HG03439 (cell line): Measurements from ENCODE around the gene HERC5.
A peak's percentile ranks its signal among the peaks of the same experiment; 100 is the strongest.
"Not testable (repeated sequence)": the region's sequence is repeated elsewhere in the genome, so short reads cannot be mapped to it uniquely, and the experiment has no call there.

ENCODE experiments used
- ATAC-seq: cut with Tn5 transposase; IDR thresholded peaks from one replicate; pipeline ENCODE4 v1.9.1; 2021; ENCODE audit warnings: mild to moderate bottlenecking, moderate library complexity; ENCODE audit not compliant: unreplicated experiment

Gene HERC5

DNA sequence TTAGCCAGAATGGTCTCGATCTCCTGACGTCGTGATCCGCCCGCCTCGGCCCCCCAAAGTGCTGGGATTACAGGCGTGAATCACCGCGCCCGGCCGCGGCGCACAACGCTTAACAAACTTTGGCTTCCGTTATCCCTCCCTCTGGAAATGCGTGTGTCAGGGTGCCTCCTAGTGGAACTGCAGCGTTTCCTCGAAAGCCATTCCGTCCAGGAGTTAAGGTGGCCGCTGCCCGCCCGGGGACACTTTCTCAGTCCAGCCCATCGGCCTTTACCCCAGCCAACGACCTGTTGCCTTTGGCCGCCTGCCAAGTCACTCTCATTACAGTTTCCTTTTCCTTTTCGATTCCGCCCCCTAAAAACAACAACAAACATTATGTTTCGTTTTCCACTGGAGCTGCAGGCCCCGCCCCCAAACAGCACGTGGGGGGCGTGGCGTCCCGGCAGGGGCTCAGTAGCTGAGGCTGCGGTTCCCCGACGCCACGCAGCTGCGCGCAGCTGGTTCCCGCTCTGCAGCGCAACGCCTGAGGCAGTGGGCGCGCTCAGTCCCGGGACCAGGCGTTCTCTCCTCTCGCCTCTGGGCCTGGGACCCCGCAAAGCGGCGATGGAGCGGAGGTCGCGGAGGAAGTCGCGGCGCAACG, at the start of gene HERC5:
Gene HERC5, plus strand, starts transcription at position 450 of the 637 bp plus-strand sequence. Its CDS starts 151 bp downstream, at position 601.
- ATAC-seq = peak; percentile 94

DNA sequence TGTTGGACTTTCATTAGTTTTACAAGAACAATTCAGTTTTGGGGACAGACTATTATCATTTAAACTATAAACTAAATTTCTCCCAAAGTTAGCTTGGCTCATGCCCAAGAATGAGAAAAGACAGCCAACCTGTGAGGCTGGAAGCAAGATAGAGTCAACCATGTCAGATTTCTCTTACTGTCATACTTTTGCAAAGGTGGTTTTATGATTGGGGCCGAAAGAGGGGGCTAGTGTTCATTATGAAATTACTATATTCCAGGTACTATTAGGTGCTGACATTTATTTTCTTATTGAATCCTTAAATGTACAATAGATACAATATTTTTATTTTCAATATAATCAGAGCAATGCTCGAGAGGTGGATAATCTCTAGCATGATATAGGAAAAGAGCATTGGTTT, 47.7 kb upstream of the HERC5 start:
- ATAC-seq = no peak

DNA sequence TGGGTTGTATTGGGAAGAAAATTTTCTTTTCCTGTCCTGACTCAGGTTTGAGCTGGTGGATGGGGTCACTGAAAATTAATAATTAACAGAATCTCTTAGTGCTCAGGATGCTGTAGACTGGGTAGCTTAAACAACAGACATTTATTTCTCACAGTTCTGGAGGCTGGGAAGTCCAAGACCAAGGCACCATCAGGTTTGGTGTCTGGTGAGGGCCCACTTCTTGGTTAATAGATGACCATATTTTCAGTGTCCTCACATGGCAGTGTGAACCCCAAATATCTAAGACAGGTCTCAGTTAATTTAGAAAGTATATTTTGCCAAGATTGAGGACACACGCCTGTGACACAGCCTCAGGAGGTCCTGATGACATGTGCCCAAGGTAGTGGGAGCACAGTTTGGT, 47.1 kb upstream of the HERC5 start:
- no peak for ATAC-seq

DNA sequence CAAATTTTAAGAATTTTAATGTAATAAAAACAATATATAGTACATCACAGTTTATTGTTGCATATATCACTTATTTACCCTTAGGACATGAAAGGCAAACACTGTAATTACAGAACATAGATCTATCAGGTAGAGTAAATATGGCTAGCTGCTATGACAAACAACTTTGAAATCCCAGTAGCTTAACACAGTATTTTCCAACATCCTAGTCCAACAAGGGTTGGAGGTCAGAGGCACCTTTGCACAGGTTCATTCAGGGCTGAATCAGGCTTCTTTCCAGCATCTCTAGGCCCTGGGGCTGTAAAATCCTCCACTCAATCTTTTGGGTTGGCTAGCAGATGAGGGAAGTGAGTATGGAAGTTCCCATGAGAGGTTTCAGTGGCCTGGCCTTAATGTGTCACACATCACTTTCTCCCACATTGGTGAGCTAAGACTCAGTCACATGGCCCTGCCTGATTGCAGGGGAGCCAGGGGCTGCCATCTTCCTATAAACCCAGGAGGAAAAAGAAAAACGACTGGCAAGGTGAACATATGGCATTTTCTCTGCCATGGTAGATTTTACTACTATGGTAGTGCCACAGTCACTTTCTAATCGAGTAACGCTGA, 45.3 kb upstream of the HERC5 start:
- ATAC-seq = no peak

DNA sequence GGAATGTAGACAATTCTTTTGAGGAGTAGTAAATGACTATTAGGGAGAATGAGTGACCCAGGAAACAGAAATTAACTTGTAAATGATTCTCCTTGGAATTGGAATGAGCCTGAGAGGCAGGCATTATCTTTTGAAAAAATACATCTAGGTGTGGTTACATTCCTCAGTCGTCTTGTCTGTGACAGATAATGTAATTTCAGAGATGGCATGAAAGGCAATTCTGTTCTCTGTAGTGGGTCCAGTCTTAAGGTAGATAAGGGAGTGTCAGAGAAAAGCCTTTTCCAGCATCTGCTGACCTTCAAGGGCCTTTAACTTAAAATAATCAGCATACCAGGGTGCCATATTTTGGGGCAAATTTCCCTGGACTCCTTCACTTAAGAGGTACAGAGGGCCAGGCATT, 43.1 kb upstream of the HERC5 start:
- ATAC-seq = no peak

DNA sequence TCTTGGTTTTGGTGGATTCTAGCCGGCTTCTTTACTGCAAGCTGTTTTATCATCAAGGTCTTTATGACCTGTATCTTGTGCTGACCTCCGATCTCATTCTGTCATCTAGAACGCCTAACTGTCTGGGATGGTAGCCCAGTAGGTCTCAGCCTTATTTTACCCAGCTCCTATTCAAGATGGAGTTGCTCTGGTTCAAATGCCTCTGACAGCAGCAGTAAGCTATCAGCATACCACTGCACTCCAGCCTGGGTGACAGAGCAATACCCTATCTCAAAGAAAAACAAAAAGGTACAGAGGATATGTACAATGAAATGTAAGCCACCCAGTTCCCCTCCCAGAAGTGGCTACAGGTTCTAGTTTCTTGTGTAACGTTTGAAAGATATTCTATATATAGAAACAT, 42.2 kb upstream of the HERC5 start:
- no peak for ATAC-seq

DNA sequence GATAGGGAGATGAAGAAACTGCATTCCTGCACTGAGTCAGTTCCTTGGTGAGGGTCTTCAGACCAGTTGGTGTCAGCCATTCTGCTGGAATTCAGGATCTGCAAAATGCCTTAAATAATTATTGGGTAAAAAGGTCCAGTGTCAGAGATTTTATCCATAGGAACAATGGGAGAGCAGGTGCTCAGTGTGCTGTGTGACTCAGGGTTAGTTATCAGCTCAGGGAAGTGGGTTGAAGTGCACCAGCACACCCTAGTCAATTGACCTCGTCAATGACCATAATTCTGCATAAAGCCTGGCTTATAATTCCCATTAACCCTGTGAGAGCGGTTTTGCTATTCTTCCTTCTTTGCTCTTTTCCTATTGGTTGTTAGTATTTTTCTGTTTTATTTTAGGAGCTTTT, 40.9 kb upstream of the HERC5 start:
- no peak for ATAC-seq

DNA sequence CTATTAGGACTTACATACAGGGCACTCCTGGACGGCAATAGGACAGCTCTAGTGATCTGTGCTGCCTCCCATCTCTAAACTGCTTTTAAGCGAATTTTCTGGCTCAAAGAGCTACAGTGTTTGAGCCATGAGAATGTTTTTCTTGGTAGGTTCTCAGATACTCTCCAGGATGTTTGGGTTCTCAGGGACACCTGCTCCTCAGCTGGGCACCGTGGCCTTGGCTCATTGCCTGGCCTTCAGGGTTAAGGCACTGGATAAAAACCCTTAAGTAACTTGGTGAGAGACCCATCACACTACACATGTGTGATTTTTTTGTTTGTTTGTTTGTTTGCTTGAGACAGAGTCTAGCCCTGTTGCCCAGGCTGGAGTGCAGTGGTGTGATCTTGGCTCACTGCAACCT, 38.5 kb upstream of the HERC5 start:
- no peak for ATAC-seq

DNA sequence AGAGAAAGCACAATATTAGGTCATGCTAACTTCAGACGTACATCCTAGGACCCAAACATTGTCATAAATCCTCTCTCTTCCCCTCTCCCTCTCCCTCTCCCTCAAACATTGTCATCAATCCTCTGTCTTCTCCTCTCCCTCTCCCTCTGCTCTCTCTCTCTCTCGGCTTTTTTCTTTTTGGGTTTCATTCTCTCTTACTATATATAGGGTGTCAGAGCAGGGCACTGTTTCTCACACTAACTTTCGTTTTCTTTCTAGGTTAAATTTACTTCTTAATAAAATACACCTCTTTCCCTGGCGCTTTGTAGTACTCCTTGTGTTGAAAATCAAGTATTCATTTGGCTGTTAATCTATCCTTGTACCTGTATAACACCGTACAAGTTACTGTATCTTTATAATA, 37.0 kb upstream of the HERC5 start:
- ATAC-seq = no peak

DNA sequence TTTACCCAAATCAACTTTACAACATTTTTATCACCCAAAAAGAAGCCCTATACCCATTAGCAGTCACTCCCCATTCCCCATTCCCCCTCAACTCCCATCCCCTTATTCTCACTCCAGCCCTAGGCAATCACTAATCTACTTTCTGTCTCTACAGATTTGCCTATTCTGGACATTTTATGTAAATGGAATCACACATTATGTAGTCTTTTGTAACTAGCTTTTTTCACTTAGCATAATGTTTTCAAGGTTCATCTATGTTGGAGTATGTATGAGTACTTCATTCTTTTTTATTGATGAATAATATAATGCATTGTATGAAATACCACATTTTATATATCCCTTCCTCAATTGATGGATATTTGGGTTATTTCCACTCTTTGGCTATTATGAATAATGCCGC, 36.1 kb upstream of the HERC5 start:
- no peak for ATAC-seq

DNA sequence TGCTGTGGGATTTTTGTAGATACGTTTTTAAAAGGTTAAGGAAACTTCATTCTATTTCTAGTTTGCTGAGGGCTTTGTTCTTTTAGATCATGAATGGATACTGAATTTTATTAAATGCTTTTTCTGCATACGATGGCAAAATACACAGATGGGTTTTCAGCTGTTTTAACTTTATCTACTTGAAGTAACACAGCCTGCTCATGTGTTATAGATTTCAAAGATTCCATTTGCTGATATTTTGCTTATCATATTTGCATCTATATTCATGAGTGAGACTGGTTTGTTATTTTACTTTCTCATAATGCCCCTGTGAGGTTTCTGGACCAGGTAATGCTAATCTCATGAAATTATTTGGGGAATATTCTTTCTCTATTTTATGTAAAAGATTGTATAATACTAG, 34.5 kb upstream of the HERC5 start:
- ATAC-seq = no peak

DNA sequence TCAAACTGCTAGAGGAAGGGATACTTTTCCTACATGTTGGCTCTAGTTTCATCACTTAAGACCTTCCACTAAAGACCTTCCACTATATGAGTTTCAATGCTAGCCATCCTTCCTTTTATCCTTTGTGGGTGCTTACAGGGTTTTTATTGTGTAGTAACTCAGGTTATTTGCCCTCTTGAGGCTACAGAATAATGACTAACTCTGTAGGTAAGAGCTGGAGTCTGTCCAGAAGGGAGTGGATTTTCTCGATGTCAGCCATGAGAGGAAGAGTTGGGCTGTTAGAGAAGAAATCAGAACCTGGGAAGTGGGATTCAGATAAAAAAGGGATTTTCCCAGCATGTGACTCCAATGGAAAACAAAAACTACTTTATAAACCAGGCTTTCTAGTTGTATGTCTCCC, 27.5 kb upstream of the HERC5 start:
- ATAC-seq = no peak

DNA sequence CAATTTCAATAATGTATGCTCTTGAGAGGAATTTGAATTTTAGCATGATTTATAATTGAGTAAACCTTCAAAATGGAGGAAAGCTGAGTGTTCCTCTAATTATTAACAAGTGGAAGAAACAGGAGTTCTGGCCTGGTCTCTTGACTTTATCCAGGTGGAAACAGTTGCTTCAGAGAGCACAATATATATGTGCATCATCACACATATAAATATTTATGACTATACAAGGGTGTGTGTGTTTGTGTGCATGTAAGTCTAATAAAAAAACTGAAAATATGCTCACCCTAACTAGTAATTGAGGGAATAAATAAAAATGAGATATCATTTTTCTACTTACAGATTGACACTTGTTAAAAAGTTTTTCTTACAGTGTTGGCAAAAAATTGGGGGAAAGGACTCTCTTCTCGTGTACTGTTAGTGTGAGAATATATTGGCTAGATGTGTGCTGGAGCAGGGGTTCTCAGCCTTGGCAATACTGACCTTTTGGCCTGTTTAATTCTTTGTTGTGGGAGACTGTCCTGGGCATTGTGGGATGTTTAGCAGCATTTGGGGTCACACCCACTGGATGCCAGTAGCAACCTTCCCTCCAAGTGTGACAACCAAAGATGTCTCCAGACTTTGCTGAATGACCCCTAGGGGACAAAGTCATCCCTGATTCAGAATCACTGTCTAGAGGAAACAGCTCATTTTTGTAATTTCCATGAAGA, 20.8 kb upstream of the HERC5 start:
- ATAC-seq = no peak

DNA sequence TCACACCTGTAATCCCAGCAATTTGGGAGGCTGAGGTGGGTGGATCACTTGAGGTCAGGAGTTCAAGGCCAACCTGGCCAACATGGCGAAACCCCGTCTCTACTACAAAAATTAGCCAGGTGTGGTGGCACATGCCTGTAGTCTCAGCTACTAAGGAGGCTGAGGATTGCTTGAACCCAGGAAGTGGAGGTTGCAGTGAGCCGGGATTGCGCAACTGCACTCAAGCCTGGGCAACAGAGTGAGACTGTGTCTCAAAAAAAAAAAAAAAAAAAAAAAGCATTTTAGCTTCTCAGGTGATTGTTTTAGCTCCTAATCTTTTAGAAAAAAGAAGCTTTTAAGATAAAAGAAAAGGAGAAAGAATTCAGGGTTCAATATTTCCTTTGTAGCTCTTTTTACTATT, 19.0 kb upstream of the HERC5 start:
- not testable (repeated sequence) for ATAC-seq

DNA sequence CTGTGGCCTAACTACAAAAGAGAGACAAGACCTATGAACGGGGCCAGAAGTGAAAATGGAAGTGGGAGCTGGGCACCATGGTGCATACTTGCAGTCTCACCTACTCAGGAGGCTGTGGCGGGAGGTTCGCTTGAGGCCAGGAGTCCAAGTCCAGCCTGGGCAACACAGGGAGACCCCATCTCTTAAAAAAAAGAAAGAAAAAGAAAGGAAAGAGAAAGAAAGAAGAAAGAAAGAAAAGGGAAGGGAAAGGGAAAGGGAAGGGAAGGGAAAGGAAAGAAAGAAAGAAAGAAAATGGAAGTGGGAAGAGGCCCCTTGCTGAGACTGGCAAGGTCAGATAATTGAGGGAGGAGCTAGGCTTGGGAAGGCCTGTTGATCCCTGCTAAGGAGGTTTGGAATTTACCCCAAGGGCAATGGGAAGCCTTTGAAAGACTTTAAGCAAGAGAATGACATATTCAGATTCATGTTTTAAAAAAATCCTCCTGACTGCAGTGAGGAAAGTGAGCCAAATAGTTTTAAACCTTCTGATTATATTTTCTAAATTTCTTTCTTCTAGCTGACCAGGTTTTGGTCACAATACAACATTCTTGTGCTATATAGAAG, 17.7 kb upstream of the HERC5 start:
- ATAC-seq = no peak

DNA sequence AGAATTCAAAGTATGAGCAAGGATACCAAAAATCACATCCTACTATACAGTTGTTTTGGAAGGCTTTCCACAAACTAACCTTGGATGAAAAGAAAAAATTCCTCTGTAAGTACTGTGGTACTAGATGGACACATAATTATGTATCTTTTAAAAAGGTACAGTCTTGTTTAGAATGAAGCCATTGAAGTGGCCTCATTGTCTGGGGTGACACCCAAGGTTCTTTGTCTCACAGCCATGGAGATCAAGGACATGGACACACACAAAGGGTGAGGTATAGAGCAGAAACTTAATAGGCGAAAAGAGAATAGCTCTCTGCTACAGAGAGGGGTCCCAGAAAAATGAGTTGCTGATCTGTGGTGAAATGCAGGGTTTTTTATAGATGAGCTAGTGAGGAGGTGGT, 16.8 kb upstream of the HERC5 start:
- no peak for ATAC-seq

DNA sequence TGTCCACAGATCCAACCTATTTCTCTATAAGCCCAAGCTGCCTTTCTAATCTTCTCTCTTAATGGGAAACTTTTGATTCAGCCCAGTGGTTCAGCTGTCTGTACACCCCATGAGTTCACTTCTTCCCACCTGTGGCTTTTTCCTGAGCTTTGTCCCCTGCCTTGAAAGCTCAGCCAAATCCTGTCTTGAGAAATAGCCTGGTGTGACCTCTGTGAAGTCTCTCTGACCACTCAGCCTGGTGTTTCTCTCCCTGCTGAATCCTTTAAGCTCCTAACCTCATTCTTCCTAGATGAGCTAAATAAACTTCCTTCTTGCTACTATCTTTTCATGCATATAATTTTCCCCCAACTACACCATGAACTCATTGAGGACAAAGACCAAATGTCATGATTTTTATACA, 15.2 kb upstream of the HERC5 start:
- no peak for ATAC-seq

DNA sequence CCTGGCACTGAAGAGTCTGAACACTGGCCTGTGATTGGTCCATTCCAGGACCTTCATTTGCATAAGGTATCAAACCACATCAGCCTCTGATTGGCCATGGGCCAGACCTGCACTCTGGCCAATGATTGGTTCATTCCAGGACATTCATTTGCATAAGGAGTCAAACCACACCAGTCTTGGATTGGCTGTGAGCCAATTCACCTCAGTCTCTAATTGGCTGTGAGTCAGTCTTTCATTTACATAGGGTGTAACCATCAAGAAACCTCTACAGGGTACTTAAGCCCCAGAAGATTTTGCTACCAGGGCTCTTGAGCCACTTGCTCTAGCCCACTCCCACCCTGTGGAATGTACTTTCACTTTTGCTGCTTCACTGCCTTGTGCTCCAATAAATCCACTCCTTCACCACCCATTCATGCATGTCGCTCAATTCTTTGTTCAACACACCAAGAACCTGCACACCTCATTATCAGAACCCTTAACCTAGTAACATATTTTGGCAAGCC, 14.2 kb upstream of the HERC5 start:
- ATAC-seq = no peak

DNA sequence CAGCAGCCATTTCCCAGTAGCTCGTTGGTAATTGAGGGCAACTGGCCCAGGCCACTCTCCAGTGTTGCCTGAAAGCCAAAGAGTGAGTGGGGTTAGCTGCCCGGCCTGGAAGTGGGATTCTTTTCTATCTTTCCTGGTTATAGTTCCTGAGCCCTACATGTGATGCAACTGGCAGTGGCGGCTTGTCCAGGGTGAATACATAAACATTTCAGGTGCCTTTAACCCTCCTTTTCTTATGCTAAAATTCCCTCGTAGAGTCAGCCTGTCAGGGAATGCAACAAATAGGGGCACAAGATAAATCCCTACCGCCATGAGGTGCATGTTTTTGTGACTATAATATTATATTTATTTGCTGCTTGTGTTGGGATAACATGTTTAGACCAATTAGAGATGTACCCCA, 13.4 kb upstream of the HERC5 start:
- no peak for ATAC-seq

DNA sequence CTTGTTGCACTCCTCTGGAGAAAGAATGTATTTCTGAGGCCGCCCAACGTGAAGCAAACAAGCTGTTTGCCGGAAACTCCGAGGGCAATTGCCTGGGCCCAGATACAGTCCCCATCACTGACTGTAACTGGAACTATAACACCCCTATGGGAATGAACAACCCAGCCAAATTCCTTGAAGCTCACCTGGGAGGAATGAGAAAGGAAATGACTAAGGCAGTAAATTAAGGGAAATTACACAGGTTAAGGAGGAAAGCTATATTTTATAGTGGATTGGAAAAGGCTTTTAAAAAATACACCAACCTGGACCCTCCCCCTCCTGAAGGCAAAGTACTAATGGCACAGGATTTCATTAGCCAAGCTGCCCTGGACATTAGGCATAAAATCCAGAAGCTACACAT, 11.7 kb upstream of the HERC5 start:
- no peak for ATAC-seq

DNA sequence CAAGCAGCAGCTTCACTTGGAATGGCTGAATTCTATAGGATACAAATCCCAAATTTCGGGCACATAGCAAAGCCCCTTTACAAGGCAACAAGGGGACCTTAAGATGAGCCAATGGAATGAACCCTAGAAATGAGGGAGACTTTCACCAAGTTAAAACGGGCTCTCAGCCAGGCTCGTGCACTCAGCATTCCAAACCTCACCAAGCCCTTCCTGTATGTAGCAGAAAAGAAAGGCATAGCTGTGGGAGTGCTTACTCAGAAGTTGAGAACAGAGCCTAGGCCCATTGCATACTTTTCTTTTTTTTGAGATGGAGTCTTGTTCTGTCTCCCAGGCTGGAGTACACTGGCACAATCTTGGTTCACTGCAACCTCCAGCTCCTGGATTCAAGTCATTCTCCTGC, 10.8 kb upstream of the HERC5 start:
- no peak for ATAC-seq
